KOPT-K1 (cell line): Measurements from ENCODE around the gene MIA.
A peak's percentile ranks its signal among the peaks of the same experiment; 100 is the strongest.

Experiments
- H3K27ac ChIP-seq: fragments of 200-600 bp; sonication (generic); 2 replicates; pipeline ENCODE4 v1.5.1; 2016; ENCODE audit warnings: antibody characterized with exemption, mild to moderate bottlenecking, low read depth, low read length; ENCODE audit not compliant: poor library complexity, severe bottlenecking
- H3K36me3 ChIP-seq: fragments of 200-600 bp; sonication (generic); 2 replicates; pipeline ENCODE4 v1.5.1; 2017; ENCODE audit warnings: antibody characterized with exemption, mild to moderate bottlenecking, low read length, moderate library complexity; ENCODE audit not compliant: insufficient read depth
- H3K9me3 ChIP-seq: fragments of 200-600 bp; sonication (generic); 2 replicates; pipeline ENCODE4 v1.5.1; 2017; ENCODE audit warnings: antibody characterized with exemption, low read length, mild to moderate bottlenecking; ENCODE audit not compliant: insufficient read depth, poor library complexity, severe bottlenecking

MIA gene

DNA sequence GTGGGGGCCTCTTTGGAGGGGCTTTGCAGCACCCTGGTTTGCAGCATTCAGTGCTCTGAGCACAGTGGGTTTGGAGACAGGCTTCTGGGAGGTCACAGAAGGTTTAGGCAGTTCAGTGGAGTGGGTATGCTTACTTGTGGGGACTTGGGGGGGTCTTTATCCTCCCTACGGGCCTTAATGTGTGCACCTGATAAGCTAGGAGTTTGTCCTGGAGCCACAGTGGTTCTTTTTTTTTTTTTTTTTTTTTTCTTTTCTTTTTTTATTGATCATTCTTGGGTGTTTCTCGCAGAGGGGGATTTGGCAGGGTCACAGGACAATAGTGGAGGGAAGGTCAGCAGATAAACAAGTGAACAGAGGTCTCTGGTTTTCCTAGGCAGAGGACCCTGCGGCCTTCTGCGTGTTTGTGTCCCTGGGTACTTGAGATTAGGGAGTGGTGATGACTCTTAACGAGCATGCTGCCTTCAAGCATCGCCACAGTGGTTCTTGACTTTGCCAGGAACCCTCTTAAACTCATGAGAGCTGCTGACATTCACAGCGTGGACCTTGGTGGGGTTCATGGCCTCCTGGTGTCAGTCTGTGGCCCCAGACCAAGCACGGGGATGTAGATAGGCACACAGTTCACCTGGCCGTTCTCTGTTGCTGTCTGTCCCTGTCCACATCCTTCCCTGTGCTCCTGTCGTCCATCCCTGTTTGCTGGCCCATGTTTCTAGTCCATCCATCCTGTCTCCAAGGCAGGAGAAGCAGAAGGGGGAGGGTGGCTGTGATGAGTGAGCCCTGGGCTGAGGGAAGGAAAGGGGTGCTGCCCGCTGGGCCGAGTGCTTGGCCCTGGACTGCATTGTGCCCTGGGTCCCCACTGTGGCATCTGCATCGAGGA, 26.3 kb downstream of the MIA start:
- peaks cover 60% of the 10 kb centered on the region for H3K36me3 ChIP-seq
- no peaks in the 10 kb centered on the region for H3K9me3 ChIP-seq
- peak overlapping the region; percentile 30 for H3K27ac ChIP-seq

DNA sequence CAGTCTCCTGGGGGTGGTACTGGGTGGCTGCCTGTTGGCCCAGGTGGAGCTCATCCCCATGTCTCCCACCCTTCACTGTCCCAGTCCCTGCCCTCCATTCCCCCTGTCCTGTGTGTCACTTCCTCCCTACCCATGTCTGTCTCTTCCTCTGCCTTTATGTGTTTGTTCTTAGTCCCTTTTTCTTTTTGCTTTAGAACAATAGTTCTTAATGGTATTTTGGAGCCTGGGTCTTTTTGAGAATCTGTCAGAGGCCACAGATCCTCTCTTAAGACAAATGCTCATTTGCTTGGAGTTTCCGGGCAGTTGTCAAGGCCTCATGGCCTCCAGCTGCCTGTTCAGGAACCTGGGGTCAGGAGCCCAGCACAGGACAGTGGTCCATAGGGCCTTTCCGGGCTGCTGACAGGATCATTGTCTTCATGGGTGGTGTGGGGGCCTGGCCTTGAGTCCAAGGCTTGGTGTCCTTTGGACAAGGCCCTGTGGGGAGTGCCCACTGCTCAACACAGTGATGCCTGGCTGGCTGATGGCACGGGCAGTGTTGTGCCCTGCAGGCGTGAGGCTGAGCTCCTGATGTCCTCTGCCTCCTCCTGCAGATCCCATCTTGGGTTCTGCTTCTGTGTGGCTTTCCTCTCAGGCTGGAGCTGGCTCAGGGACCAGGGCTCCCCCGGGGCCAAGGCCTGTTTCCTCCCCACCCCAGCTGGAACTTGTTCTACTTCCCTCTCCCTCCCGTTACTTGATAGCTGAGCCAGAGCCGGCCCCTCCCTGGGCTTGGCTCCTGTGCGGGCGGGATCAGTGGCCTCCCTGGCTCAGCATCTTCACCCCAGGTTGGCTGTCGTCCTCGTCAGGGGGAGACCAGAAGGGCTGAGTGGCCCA, 27.2 kb downstream of the MIA start:
- Histone ChIP-seq H3K27ac (peak overlapping the region; percentile 30), H3K36me3 (peaks cover 69% of the 10 kb centered on the region), H3K9me3 (no peaks in the 10 kb centered on the region)

DNA sequence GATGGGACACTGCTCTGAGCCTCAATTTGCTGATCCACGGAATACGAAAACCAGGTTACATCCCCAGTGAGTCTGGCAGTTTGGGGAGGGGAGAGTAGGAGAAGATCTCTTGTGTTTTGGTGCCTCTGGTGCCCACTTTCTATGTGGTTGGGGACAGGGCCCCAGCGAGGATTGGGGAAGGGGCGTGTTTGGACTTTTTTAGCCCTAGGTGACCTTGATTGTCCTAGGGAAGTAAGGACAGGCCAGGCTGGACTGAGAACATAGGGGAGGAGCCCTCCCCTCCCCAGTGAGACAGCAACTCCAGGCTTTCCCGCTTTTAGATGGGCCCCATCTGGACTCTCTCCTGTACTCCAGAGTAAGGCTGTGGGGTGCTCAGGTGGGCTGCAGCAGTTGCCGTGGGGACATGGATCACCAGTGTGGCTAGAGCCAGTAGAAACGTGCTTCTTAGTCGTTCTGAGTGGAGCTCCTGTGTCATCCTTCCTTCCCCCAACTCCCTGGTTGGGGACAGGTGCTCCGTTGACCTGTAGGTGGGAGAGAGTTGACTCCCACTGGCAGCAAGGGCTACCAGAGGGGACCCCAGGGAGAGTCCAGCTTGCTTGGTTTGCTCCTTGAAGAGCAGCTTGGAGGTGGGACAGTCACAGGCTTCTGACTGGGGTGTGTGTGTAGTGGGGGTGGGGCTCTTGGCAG, 28.0 kb downstream of the MIA start:
- peak overlapping the region; percentile 27 for H3K27ac ChIP-seq
- no peaks in the 10 kb centered on the region for H3K9me3 ChIP-seq
- H3K36me3 ChIP-seq: peaks cover 77% of the 10 kb centered on the region

DNA sequence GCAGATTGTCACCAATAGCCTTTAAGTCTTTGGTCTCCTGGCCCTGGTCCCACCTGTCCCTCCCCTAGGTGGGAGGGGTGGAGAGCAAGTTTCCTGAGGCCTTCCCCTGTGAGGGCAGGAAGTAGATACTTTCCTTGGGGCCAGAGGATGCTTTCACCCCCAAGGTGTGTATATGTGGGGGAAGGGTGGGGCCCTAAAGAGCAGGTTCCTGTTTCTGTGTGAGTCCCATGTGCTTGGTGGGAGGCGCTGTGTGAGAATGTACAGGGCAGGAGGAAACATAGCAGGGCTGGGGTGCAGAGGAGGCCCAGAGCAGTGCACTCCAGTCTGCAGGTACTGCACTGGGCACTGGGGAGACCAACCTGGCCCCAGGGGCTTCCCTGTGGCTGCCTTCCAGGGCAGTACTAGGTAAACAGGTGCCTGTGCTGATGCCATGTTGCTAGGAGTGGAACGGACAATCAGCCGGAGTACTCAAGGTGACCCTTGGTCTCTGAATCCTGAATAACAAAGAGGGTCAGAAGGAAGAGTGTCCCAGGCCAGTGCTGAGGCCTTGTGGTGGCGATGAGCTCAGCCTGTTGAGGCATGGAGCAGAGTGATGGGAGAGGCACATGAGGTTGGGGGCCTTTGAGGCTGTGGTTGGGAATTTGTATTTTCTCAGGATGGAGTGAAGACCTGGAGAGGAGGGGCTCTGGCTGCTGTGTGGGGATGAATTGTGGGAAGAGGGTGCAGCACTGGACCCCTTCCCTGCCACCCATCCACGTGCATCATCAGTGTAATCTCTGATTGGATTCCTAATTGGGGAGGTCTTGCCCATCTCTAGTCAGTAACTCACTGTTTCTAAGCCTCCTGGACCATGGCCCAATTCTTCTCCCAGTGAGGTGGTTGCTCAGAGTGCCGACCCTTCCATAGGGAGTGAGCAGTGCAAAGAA, 28.8 kb downstream of the MIA start:
- Histone ChIP-seq H3K9me3 (no peaks in the 10 kb centered on the region), H3K27ac (peak overlapping the region; percentile 27), H3K36me3 (peaks cover 85% of the 10 kb centered on the region)

DNA sequence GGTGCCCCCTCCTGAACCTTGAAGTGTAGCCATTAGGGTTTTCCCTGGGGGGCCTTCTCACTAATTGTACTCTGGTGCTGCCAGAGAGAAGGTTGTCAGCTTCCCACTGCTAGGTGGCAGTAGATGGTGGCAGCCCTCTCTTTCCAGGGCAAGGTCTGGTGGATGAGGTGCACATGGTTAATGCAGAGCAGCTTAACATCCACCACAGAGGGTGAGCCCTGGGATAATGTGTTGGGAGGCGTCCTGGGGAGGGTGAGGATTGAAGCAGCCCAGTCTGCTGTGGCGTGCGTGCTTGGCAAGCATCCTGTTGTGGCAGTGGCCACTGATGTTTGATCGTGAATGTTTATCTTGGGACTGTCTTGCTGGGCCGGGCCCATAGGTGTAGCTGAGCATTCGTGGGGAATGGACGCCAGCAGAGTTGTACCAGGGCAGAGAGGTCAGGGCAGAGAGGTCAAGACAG, 29.5 kb downstream of the MIA start:
- peaks cover 92% of the 10 kb centered on the region for H3K36me3 ChIP-seq
- no peak overlapping the region for H3K27ac ChIP-seq
- H3K9me3 ChIP-seq: no peaks in the 10 kb centered on the region

DNA sequence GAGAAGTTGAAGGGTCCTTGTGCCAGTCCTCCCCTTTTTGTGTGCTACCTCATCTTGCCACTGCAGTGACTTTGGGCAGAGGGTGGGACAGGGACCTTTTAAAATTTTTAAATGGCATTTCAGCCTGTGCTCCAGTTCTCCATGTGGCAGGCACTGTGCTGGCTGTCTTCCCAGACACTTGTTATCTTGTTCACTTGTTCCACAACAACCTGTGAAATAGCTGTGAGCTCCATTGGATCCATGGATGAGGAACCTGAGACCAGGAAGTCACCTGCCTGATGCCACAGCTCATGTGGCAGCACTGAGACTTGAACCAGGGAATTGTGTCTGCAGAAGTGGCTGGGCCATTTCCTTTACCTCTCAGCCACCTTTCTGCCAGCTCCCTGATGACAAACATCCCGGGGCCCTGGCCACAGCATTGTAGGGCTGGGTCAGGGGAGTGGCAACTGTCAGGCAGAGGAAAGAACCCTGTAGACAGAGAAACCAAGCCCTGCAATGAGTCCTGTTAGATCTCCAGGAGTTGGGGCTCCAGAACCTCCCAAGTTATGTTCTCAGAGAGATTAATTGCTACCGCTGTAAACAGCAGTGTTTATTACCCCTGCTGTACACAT, 30.0 kb downstream of the MIA start:
- no peak overlapping the region for H3K27ac ChIP-seq
- H3K9me3 ChIP-seq: no peaks in the 10 kb centered on the region
- H3K36me3 ChIP-seq: peaks cover 97% of the 10 kb centered on the region

DNA sequence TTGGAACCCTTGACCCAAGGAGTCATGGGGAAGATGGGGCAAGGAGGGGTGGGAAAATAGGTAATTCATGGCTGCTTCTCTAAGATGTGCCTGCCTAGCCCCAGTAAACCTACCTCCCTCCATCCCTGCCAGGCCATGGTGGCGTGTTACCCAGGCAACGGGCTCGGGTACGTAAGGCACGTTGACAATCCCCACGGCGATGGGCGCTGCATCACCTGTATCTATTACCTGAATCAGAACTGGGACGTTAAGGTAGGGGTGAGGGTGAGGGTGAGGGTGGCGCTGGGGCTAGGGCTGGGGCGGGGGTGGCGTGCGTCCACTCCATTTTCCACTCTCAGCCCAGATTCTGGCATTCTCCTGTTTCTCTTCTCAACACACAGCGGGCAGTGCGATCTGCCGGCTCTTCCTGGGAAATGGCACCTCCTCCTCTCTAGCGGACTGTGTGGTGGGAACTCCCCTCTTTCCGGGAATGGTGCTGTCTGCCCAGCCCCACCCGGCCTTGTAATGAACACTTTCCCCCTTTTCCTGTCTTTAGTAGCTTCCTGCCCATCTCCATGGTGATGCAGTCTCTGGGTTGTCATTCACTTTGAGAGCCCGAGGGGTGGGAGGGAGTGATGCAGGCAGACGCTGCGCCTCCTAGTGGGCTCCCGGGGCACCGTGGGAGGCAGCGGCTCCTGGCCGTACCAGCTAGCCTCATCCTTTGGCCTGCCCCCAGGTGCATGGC, 31.3 kb downstream of the MIA start:
- no peaks in the 10 kb centered on the region for H3K9me3 ChIP-seq
- H3K27ac ChIP-seq: no peak overlapping the region
- peaks cover 88% of the 10 kb centered on the region for H3K36me3 ChIP-seq

DNA sequence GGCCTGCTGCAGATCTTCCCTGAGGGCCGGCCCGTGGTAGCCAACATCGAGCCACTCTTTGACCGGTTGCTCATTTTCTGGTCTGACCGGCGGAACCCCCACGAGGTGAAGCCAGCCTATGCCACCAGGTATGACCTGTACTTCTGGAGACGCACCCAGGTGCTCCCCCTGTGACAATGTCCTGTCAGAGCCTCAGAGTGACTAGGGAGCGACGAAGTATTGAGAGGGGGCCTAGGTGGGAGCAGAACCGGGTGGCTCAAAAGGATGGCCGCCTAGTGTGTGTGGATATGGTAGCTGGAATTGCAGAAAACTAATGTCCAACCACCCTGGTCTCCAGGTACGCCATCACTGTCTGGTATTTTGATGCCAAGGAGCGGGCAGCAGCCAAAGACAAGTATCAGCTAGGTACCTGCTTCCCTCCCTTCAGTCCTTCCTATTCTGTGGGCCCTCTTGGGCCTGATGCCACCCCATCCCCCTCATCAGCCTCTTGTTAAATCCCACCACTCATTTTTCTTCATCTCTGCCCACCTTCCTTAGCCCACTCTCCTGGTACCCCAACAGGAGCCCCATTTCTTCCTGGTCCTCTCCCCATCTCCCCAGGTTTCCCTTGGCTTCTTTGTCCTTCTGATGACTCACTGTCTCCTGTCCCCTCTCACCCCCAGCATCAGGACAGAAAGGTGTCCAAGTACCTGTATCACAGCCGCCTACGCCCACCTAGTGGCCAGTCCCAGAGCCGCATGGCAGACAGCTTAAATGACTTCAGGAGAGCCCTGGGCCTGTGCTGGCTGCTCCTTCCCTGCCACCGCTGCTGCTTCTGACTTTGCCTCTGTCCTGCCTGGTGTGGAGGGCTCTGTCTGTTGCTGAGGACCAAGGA, 32.1 kb downstream of the MIA start:
- no peak overlapping the region for H3K27ac ChIP-seq
- H3K9me3 ChIP-seq: no peaks in the 10 kb centered on the region
- peaks cover 80% of the 10 kb centered on the region for H3K36me3 ChIP-seq

DNA sequence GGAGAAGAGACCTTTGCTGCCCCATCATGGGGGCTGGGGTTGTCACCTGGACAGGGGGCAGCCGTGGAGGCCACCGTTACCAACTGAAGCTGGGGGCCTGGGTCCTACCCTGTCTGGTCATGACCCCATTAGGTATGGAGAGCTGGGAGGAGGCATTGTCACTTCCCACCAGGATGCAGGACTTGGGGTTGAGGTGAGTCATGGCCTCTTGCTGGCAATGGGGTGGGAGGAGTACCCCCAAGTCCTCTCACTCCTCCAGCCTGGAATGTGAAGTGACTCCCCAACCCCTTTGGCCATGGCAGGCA, 32.7 kb downstream of the MIA start:
- Histone ChIP-seq H3K27ac (no peak overlapping the region), H3K9me3 (no peaks in the 10 kb centered on the region), H3K36me3 (peaks cover 75% of the 10 kb centered on the region)

DNA sequence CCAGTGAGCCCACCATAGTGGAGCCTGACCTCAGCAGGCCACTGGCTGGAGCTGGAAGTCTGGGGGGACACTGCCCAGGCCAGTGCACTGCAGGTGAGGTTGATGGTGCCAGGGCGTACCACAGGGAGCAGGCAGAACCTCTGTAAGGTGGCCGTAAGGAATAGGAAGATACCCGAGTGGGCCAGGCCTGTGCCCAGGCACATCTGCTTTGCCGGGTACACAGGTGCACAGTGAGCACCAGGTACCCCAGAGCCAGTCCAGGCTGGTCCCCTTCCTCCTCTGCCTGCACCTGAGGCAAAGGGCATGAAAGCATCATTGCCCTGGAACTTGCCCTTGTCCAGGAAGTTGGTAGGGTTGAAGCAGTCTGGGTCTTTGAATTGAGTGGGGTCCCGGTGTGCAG, 33.2 kb downstream of the MIA start:
- H3K9me3 ChIP-seq: no peaks in the 10 kb centered on the region
- peaks cover 69% of the 10 kb centered on the region for H3K36me3 ChIP-seq
- no peak overlapping the region for H3K27ac ChIP-seq

DNA sequence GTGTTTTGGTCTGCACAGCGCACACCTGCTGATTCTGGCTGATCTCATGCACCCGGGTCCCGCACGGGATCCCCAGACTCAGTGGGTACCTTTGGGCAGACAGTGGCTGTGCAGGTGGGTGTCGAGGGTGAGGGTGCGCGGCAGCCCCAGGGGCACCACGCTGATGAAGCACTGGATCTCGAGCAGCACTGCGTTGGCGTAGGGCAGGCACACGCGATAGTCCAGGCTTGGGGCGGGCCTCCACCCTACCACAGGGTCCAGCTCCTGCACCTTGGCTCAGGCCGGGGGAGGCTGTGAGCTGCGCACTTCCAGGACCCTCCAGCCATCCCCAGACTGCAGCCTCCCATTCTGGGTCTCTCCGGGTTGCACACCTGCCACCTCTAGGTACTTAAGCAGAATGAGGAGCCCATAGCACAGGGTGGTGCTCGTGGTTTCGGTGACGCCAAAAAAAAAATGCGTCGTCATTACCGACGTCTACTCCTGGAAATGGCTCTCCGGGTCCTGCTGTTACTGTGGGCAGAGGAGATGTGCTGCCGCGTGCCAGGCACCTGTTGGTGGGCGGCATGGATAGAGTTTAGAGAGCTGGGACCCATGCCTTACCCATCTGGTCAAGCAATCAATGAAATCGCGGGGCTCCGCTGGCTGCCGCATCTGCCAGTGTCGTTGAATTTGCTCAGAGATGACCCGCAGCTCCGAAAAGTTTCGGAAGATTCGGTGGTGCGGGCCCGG, 34.2 kb downstream of the MIA start:
- Histone ChIP-seq H3K36me3 (peaks cover 59% of the 10 kb centered on the region), H3K9me3 (no peaks in the 10 kb centered on the region), H3K27ac (no peak overlapping the region)

DNA sequence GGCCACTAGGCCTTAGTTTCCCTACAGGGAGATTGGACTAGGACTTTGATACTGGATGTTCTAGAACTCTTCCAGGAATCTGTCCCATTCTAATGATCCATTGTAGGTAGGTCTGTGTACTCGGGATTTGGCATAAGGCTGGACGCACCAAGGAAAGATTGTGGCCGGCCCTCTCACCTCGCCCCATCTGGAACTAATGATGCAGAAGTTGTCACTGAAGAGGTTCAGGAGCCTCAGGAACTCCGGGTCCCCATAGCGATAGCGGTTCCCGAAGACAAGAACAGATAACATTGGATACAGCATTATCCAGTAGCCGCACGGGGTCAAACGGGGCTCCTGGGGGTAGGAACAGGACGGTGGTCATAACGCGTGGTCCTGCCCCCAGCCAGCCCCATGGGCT, 34.8 kb downstream of the MIA start:
- Histone ChIP-seq H3K27ac (no peak overlapping the region), H3K9me3 (no peaks in the 10 kb centered on the region), H3K36me3 (peaks cover 53% of the 10 kb centered on the region)
